Keratinocyte (primary cell): ENCODE results near the gene C4B. TPM values are rescaled to one million over a fixed set of nuclear protein-coding genes. Genes with fewer than 3 reads are reported as not detected.
A peak's percentile ranks its signal among the peaks of the same experiment; 100 is the strongest.
"Not testable (repeated sequence)": the region's sequence is repeated elsewhere in the genome, so short reads cannot be mapped to it uniquely, and the experiment has no call there.

Experiments
- DNase-seq: peaks from one replicate; pipeline ENCODE4 v3.0.0-alpha.2; 2011; ENCODE audit warnings: low read depth, missing footprints, low spot score
- FAIRE-seq: peaks from 2 replicates; lab custom pipeline; 2011; peaks lifted over from hg19 to GRCh38; lab: Jason Lieb, UNC
- H2AFZ ChIP-seq: 2 replicates; pipeline ENCODE4 v1.6.0; 2012; ENCODE audit warnings: low read length, control low read depth, inconsistent platforms; ENCODE audit not compliant: control insufficient read depth
- H3K27ac ChIP-seq: 2 replicates; pipeline ENCODE4 v1.5.1; 2011; ENCODE audit warnings: low read length; ENCODE audit not compliant: control insufficient read depth, insufficient read depth
- H3K27me3 ChIP-seq: 3 replicates; pipeline ENCODE4 v1.6.0; 2011; ENCODE audit warnings: low read length; ENCODE audit not compliant: control insufficient read depth, insufficient read depth; ENCODE audit errors: extremely low read depth
- H3K36me3 ChIP-seq, 2 experiments: 2 replicates in 1 of 2; 3 replicates in 1 of 2; pipeline ENCODE4 v1.5.1; 2011; ENCODE audit warnings: low read length in 2 of 2, mild to moderate bottlenecking in 1 of 2; ENCODE audit not compliant: control insufficient read depth in 2 of 2, insufficient read depth in 2 of 2; ENCODE audit errors: extremely low read depth in 1 of 2
- H3K4me1 ChIP-seq: 3 replicates; pipeline ENCODE4 v1.5.1; 2011; ENCODE audit warnings: low read length; ENCODE audit not compliant: control insufficient read depth, insufficient read depth; ENCODE audit errors: extremely low read depth
- H3K4me2 ChIP-seq: 3 replicates; pipeline ENCODE4 v1.6.0; 2011; ENCODE audit warnings: low read depth, low read length; ENCODE audit not compliant: control insufficient read depth, insufficient read depth; ENCODE audit errors: extremely low read depth
- H3K4me3 ChIP-seq, 3 experiments: fragments of 200-600 bp in 1 of 3; sonication (generic) in 1 of 3; 2 replicates in 2 of 3; 3 replicates in 1 of 3; pipeline ENCODE4 v1.5.1; 2011 to 2016; ENCODE audit warnings: low read length in 3 of 3, mild to moderate bottlenecking in 3 of 3, control low read depth in 2 of 3, inconsistent platforms in 1 of 3, low read depth in 1 of 3, mixed read lengths in 1 of 3, mixed run types in 1 of 3, moderate library complexity in 1 of 3; ENCODE audit not compliant: control insufficient read depth in 2 of 3, insufficient read depth in 2 of 3; ENCODE audit errors: extremely low read depth in 1 of 3
- H3K79me2 ChIP-seq: 2 replicates; pipeline ENCODE4 v1.6.0; 2012; ENCODE audit warnings: low read length; ENCODE audit not compliant: control insufficient read depth, insufficient read depth
- H3K9ac ChIP-seq: 3 replicates; pipeline ENCODE4 v1.6.0; 2011; ENCODE audit warnings: low read length; ENCODE audit not compliant: control insufficient read depth, insufficient read depth; ENCODE audit errors: extremely low read depth
- H3K9me1 ChIP-seq: 3 replicates; pipeline ENCODE4 v1.6.0; 2011; ENCODE audit warnings: low read length; ENCODE audit not compliant: control insufficient read depth, insufficient read depth; ENCODE audit errors: extremely low read depth
- H3K9me3 ChIP-seq: 2 replicates; pipeline ENCODE4 v1.5.1; 2012; ENCODE audit warnings: low read depth, low read length; ENCODE audit not compliant: control insufficient read depth
- H4K20me1 ChIP-seq: 3 replicates; pipeline ENCODE4 v1.6.0; 2011; ENCODE audit warnings: low read length; ENCODE audit not compliant: control insufficient read depth, insufficient read depth; ENCODE audit errors: extremely low read depth
- dilution Hi-C: fragments of 300-500 bp; cut with MboI; formaldehyde crosslinking; loops from one replicate; pipeline ENCODE4 v1.7.0; 2020; ENCODE audit warnings: low sequenced_read_pairs; ENCODE audit not compliant: extremely low pct_ligation_motif_present
- polyA plus RNA-seq, 5 experiments: library from polyadenylated mRNA; depleted of rRNA in 3 of 5; stranded (reverse) in 3 of 5; stranded (forward) in 1 of 5; unstranded in 1 of 5; fragments of >200 nt; gene quantifications; 1 replicate in 1 of 5; 2 replicates in 3 of 5; 3 replicates in 1 of 5; pipeline versions ENCODE4 v1.2.1 to v1.2.3, GENCODE V29; 2011 to 2012; ENCODE audit warnings: missing spikeins in 2 of 5, low read depth in 1 of 5, low replicate concordance in 1 of 5

C4B gene
- polyA plus RNA-seq, 1 donor (not counting 4 experiments of a cell fraction or from before 2014, with no cell fraction given), result 1.8 TPM

DNA sequence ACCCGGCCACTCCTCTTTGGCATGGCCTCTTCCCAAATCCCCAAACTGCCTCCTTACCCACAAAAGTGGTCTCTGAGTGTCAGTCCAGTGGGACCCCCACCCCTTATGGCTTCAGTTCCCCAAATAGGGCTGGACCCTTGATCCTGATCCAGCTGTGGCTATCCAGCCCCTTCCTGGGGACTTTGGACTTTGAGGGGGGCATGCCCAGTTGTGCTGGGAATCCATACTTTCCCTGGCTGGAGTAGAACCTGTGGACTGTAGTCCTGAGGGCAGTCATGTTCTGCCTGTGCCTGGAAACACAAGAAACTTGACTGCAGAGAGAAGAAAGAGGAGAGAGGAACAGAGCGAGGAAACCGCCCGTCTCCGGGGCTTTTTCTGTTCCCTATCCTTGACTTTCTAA lies 22.5 kb downstream of the C4B start:
- H3K36me3 ChIP-seq, H3K4me2 ChIP-seq, FAIRE-seq, H2AFZ ChIP-seq, dilution Hi-C loops, H3K27me3 ChIP-seq, H3K79me2 ChIP-seq, H3K27ac ChIP-seq, H3K4me3 ChIP-seq, H3K4me1 ChIP-seq, H3K9me1 ChIP-seq, H4K20me1 ChIP-seq, DNase-seq, H3K9me3 ChIP-seq, H3K9ac ChIP-seq: not testable (repeated sequence)

DNA sequence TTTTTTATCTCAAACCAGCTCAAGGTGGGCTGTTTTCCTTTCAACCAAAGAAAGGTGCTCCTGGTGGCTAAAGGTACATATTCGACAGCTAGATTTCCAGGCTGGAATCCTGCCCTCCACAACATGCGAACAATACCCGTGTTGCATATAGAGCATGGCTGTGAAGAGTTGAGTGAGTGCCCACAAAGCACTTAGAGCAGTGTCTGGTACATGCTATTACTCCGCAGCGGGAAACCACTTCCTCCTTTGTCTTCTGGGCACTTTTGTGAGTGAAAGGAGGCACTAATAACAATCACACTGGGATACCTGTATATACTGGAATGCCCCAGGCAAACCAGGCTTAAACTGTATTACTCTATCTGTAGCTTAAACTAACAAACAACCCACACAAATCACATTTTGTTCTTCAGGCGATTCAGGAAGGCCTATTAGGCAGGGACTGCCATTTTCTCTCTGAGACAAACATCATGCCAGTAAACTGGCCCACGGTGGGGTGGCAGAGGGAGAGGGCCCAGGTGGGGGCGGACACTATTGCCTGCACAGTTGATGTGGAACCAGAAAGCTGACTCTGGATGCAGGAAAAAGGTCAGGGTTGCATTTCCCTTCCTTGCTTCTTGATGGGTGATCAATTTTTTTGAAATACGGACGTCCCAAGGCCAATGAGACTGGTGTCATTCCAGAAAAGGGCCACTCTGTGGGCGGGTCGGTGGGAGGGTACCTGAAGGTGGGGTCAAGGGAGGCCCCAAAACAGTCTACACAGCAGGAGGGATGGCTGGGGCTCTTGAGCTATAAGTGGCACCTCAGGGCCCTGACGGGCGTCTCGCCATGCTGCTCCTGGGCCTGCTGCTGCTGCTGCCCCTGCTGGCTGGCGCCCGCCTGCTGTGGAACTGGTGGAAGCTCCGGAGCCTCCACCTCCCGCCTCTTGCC lies 23.3 kb downstream of the C4B start, which contains the start of gene CYP21A2:
Gene CYP21A2 (plus strand): TSS at position 818 of the 927 bp plus-strand sequence. CDS start 8 bp downstream, at position 826.
- not testable (repeated sequence) for H2AFZ ChIP-seq, DNase-seq
- FAIRE-seq, result peak; percentile 56

DNA sequence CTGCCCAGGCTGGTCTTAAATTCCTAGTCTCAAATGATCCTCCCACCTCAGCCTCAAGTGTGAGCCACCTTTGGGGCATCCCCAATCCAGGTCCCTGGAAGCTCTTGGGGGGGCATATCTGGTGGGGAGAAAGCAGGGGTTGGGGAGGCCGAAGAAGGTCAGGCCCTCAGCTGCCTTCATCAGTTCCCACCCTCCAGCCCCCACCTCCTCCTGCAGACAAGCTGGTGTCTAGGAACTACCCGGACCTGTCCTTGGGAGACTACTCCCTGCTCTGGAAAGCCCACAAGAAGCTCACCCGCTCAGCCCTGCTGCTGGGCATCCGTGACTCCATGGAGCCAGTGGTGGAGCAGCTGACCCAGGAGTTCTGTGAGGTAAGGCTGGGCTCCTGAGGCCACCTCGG lies 24.3 kb downstream of the C4B start:
- H3K4me2 ChIP-seq, H3K4me3 ChIP-seq, H3K9me3 ChIP-seq, H3K27me3 ChIP-seq, H3K79me2 ChIP-seq, H3K9ac ChIP-seq, FAIRE-seq, H3K9me1 ChIP-seq, H3K4me1 ChIP-seq, DNase-seq, H3K27ac ChIP-seq, H4K20me1 ChIP-seq, H3K36me3 ChIP-seq, dilution Hi-C loops, H2AFZ ChIP-seq: not testable (repeated sequence)

More for the DNA sequence above, 23.3 kb downstream of the C4B start, which contains the start of gene CYP21A2:
- H4K20me1 ChIP-seq, H3K79me2 ChIP-seq, H3K4me1 ChIP-seq, H3K9me1 ChIP-seq, H3K9ac ChIP-seq, H3K4me3 ChIP-seq, H3K27me3 ChIP-seq, dilution Hi-C loops, H3K4me2 ChIP-seq, H3K9me3 ChIP-seq, H3K36me3 ChIP-seq, H3K27ac ChIP-seq: not testable (repeated sequence)

DNA sequence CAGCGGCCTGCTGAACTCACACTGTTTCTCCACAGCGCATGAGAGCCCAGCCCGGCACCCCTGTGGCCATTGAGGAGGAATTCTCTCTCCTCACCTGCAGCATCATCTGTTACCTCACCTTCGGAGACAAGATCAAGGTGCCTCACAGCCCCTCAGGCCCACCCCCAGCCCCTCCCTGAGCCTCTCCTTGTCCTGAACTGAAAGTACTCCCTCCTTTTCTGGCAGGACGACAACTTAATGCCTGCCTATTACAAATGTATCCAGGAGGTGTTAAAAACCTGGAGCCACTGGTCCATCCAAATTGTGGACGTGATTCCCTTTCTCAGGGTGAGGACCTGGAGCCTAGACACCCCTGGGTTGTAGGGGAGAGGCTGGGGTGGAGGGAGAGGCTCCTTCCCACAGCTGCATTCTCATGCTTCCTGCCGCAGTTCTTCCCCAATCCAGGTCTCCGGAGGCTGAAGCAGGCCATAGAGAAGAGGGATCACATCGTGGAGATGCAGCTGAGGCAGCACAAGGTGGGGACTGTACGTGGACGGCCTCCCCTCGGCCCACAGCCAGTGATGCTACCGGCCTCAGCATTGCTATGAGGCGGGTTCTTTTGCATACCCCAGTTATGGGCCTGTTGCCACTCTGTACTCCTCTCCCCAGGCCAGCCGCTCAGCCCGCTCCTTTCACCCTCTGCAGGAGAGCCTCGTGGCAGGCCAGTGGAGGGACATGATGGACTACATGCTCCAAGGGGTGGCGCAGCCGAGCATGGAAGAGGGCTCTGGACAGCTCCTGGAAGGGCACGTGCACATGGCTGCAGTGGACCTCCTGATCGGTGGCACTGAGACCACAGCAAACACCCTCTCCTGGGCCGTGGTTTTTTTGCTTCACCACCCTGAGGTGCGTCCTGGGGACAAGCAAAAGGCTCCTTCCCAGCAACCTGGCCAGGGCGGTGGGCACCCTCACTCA lies 25.0 kb downstream of the C4B start:
- H3K9me3 ChIP-seq, H3K36me3 ChIP-seq, H3K4me1 ChIP-seq, H3K4me2 ChIP-seq, H3K9ac ChIP-seq, FAIRE-seq, H2AFZ ChIP-seq, H3K4me3 ChIP-seq, dilution Hi-C loops, H3K79me2 ChIP-seq, H4K20me1 ChIP-seq, H3K27ac ChIP-seq, H3K9me1 ChIP-seq, DNase-seq, H3K27me3 ChIP-seq: not testable (repeated sequence)
